GM19035 (cell line): ENCODE measurements around the gene DSC2.
"Not testable (repeated sequence)": the region's sequence is repeated elsewhere in the genome, so short reads cannot be mapped to it uniquely, and the experiment has no call there.

Source experiments
- ATAC-seq: cut with Tn5 transposase; IDR thresholded peaks from one replicate; pipeline ENCODE4 v1.9.1; 2021; ENCODE audit not compliant: unreplicated experiment

DSC2 gene

GRCh38 chr18:31102025-31102684, at the start of gene DSC2:
Gene DSC2 (minus strand): TSS chr18:31102421. CDS start chr18:31101971, 450 bp downstream.
- ATAC-seq = no peak

GRCh38 chr18:31149351-31149750, 47.1 kb upstream of the DSC2 start:
- no peak for ATAC-seq

GRCh38 chr18:31148600-31148999, 46.4 kb upstream of the DSC2 start:
- ATAC-seq = no peak

- ATAC-seq = no peak
Observed at GRCh38 chr18:31146809-31147208, 44.6 kb upstream of the DSC2 start.

- ATAC-seq = no peak
Observed at GRCh38 chr18:31143025-31143424, 40.8 kb upstream of the DSC2 start.

GRCh38 chr18:31138709-31139108, 36.5 kb upstream of the DSC2 start:
- no peak for ATAC-seq

- no peak for ATAC-seq
Observed at GRCh38 chr18:31134988-31135529, 32.8 kb upstream of the DSC2 start.

GRCh38 chr18:31129398-31130115, 27.3 kb upstream of the DSC2 start:
- no peak for ATAC-seq

GRCh38 chr18:31125878-31126277, 23.7 kb upstream of the DSC2 start:
- no peak for ATAC-seq

- ATAC-seq = not testable (repeated sequence)
Observed at GRCh38 chr18:31123125-31123524, 20.9 kb upstream of the DSC2 start.

GRCh38 chr18:31120594-31120993, 18.4 kb upstream of the DSC2 start:
- no peak for ATAC-seq

- ATAC-seq = no peak
Observed at GRCh38 chr18:31116853-31117595, 14.8 kb upstream of the DSC2 start.

GRCh38 chr18:31112804-31113203, 10.6 kb upstream of the DSC2 start:
- no peak for ATAC-seq

- no peak for ATAC-seq
Observed at GRCh38 chr18:31105733-31106132, 3.5 kb upstream of the DSC2 start.

GRCh38 chr18:31104444-31104843, 2.2 kb upstream of the DSC2 start:
- no peak for ATAC-seq

- ATAC-seq = no peak
Observed at GRCh38 chr18:31103423-31103822, 1.2 kb upstream of the DSC2 start.

GRCh38 chr18:31102941-31103340, 720 bp upstream of the DSC2 start:
- no peak for ATAC-seq

GRCh38 chr18:31101183-31102024, 817 bp downstream of the DSC2 start:
- ATAC-seq = no peak

- no peak for ATAC-seq
Observed at GRCh38 chr18:31100436-31101182, 1.6 kb downstream of the DSC2 start.
